ENCODE data around the gene PDE9A.

Gene PDE9A

DNA sequence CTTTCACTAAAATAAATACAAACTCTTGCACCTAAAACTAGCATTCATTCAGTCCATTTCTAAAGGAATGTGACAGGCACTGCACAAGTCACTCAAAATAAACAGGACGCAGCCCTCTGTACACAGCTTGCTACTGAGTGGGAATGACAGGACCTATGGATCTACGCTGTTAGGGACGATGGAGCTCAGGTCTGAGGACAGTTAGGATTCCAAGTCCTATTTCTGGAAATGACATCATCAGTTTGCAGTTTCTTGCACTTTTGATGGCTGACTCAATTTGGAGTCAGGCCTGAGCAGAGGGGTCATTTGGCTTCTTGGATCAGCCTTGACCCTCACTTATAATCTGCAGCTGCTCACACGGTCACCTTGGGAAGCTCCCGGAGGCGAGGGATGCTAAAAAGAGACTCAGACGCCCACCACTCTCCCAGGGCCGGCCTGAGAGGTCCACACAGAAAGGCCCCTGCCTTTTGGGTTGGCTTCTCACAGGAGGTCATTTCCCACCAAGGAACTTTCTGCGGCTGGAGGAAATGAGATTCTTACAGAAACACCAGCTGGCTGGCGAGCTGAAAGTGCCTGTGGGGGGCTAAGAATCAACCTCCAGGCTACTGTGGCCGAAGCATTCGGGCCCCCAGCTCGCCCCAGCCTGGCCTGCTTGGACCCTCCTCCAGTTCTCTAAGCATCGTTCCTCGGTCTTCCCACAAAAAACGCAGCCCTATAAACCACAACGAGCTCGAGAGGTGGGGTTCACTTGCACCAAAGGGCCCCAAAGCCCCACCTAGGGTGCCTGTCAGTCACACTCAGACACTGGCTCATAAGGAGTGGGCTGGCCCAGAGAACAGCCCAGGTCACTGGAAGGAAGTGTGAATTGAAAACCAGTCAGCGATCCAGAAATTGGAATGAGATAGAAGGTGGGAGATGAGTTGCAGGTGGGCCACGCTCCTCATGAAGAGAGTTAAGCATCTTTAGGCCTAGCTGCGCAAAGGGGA lies 8.9 kb upstream of the PDE9A start:
- no peak for DNase-seq

- no peak for DNase-seq
Measured at GRCh38 chr21:42645211-42646075, 8.0 kb upstream of the PDE9A start.

DNA sequence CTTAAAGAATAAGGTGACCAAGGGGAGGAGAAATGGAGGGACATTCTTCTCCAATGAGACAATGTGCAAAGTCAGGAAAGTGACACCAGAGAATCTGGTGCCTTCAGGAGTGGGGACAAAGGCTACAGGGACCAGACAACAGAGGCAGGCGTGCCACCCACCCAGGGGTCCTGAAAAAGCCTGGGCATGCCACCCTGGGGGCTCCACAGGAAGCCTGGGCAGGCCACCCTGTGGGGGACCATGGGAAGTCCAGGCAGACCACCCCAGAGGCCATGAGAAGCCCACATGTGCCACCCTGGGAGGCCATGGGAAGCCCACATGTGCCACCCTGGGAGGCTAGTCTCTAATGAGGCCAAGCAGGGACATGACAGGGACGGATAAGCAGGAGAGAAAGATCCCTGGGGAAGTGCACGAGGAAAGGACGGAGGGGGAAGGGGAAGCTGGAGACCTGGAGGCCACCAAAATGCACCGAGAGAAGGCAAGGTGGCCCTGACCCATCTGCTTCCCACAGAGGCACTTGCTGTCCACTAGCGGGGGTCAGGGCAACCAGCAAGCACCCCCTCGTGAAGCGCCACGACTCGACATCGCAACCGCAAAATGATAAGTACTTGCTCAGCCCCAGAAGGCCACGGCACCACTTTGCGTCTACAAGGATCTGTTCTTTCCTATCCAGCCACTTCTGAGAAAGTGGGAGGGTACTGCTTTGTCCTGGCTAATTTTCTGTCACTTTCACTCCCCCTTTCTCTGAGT lies 7.2 kb upstream of the PDE9A start:
- no peak for DNase-seq

GRCh38 chr21:42646836-42647235 lies 6.6 kb upstream of the PDE9A start:
- DNase-seq, result no peak

DNA sequence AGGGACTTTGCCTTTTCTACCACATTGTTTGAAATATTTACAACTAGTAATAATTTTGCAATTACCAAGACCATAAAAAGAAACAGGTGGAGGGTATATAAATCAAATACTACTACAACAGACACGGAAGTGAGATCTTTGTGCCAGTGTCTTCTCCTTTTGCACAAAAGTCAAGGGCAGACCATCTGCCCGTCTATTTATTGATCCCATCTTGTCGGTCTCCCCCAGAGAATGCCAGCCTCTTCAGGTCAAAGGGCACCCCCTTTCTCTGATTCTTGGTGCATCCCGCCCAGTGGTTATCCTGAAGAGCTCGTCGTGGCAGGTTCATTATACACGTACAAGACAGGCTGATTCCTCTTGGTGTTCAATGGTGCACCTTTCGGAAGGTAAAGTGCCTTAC lies 4.8 kb upstream of the PDE9A start:
- no peak for DNase-seq

DNA sequence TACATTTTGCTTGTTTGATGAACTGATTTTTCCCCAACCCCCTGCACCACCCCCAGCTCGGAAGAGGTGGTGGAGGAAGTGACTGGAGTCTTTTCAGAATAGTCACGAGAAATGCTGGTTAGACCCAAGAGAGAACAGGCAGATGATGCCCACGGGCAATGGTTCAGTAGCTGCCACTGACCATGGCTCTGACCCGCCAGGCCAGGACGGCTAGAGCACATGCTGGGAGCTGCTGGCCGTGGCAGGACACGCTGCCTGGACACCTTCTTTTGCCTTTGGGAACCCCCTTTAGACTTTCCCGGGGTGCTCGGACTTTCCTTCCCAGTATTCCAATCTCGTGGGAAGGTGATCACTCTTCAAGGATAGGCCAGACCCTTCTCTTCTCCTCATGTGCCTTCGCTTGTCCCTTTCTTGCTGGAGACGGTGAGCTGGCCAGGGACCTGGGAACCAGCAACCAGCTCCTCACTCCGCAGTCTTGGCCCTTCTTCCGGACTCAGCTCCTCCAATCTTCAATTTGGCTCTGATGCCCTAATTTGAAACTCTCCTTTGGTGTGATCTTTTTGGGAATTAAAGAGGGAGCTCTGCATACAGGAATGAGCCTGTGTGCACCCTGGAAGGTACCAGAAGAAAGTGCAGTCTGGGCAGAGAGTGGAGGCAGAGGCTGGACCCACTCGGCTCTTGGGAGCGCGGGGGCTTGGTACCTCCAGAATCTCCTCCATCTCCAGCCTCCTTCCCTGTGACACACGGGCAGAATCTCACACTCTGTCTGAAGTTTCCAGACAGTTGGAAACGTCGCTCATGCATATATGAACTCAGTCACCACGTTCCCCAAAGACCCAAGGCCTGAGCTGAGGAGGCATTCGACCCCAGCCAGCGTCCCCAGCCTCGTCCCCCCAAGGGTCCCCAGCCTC lies 4.0 kb upstream of the PDE9A start:
- no peak for DNase-seq

DNA sequence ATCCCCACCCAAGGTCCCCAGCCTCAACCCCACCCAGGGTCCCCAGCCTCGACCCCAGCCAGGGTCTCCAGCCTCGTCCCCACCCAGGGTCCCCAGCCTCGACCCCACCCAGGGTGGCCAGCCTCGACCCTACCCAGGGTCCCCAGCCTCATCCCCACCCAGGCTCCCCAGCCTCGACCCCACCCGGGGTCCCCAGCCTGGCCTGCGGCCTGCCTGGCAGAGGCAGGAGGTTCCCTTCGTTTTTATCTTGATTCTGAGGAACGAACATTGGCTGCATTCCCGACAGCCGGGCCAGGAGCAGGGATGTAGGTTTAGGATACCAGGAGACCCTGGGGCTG lies 3.4 kb upstream of the PDE9A start:
- no peak for DNase-seq

- DNase-seq, result no peak
Measured at GRCh38 chr21:42650441-42651421, 2.7 kb upstream of the PDE9A start.

DNA sequence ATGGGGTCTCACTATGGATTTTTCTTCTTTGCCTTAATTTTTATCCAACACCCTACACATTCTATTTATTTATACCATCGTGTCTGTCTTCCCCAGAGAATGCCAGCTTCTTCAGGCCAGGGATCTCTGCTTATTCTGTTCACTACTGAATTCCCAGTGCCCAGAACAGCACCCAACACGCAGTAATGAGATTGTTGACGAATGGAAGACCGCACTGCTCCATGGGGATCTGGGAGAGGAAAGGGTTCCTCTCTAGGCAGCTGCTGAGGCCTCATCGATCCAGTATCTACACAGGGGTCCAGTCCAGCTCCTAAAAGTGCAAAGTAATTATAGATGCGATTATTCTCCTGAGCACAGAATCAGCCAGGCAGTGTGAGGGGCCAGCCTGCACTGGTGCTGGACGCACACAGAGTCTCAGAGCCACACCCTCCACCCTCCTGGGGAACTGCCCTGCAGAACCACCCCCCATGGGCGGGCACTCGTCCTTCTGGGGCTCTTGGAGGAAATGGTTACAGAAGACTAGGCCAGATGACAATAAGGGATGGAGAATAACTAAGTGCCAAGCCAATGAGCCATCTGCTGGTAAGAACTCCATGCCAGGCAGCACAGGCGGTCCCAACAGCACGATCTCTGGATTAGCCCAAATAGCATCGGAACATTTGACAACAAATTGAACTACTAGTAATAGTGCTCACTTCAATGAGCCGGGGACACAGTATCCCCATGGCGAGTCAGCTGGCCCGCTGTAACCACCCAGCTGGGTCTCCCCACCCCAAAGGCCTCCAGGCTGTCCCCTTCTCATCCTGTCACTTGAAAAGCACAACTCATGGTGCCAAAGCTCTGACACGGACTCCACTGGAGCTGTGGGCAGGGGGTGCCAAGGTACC lies 1.7 kb upstream of the PDE9A start:
- no peak for DNase-seq

DNA sequence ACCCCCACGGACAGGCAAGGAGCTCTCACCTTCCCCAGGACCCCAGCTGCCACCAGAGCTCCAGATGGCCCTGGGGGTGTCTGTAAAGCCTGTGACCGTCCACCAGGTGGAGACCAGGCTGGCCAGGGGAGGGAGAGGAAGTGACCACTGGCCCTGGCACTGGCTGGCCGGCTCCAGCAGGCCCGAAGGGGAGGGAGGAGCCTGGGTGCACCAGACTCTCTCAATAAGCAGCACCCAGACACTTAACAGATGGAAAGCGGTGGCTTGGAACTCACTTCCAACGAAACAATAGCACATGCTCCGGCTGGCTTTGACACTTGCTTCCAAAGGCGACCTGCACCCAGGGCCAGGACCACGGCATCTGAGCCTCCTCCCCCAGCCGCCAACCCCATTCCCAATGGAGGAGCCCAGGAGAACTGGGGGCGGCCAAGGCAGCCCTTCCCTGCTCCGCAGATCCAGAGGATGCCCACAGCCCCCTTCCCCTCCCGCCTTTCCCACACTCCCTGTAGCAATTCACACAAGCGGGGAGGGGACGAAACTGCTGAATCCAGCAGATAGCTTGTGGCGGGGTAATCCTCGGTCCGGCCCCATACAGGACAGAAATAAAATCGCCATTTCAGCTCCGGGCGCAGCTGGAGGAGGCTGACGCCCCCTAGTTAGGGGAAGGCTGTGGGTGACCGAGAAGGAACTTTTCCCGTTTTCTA lies 742 bp upstream of the PDE9A start:
- DNase-seq, result no peak

GRCh38 chr21:42654179-42654912 lies 925 bp downstream of the PDE9A start:
- DNase-seq, result no peak

DNA sequence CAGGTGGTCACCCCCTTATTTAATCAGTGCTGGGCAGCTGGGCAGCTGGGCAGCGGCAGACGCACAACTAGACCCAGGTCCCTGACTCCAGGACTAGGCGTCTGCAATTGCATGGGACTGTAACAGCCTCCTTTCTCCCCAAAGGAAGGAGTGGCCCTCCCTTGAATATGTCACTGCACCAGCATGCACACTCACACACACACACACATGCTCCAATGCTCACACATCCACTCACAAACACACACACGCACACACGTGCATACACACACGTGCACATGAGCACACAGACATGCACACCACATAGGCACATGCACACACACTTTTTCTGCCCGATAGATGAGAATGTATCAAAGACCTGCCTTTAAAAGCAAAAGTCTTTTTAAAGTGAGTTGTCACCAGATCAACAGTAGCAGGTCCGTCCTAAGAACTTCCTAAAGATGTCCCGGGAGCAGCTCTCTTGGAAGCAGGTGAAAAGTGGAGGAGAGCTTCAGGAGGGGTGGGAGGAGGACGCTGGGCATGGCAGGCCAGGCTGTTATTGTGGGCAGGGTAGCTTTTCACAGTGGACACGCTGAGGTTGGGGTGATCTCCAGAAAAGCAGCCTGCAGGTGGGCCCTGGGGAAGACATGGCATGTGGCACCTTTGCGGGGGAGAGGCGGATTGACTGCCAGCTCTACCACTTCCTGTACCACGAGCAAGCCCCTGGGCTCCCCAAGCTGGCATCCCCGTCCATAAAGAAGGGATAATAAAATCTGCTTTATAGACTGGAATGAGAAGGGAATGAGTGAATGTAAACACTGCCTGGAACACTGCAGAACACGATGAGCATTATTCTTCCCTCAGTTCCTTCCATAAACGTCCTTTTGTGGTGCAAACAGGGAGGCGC lies 1.7 kb downstream of the PDE9A start:
- no peak for DNase-seq

DNA sequence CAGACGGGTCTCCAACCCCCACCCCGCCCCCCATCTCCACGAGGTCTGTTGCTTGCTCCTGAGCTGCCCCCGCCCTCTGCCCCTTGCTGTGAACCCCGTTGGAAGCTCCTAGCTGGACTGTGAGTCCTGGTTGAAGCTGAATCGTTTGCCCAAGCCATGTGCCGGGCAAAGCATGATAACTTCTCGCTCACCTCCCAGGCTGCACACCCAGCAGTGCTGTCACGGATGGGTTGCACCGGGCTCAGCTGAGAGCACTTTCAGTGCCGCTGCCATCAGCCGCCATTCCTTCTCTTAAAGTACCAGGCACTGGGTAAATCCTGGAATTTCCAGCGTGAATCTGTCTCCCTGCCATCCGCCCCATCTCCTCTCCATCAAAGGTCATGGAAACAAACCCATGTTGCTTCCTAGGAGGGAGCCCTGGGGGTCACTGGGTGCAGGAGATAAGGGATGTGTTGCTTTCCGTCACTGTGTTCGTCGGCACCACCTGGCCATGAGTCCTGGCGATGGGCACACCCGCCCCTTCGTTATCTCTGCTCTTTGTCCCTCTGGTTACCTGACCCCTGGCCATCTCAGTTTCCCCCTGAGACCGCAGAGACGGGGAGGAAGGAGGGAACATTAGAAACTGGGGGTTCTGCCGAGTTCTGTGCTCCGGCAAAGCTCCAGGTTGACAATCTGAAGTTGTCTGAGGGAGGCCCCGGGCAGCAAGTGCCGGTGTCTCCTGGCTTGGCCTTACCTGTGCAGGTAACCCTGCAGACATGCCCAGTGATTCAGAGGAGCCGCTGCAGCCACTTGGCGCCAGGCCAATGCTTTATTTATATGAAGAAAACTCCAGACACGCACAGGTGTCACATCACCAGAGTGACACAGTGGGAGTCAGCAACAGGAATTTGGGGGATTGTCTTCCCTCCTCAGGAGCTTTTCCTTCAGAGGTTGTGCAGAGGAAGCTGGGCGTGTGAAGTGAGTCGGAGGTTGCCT lies 2.7 kb downstream of the PDE9A start:
- no peak for DNase-seq

GRCh38 chr21:42656872-42657271 lies 3.5 kb downstream of the PDE9A start:
- no peak for DNase-seq

GRCh38 chr21:42657676-42658319 lies 4.4 kb downstream of the PDE9A start:
- no peak for DNase-seq

All from NCI-H1417 treated with DMSO at 0.1 percent for 48 hours (cell line).